ENCODE results near the gene DIP2B. TPM values are rescaled to one million over a fixed set of nuclear protein-coding genes. Genes with fewer than 3 reads are reported as not detected.

Gene DIP2B
- total and polyA plus RNA-seq, 2 donors (not counting 1 experiment from before 2014, with no cell fraction given): 12.6 to 21.0 TPM

- Histone ChIP-seq H3K4me1 (ENCODE audit: control insufficient read depth, extremely low read depth, insufficient read depth, low read length) (no peaks in the 10 kb centered on the region), H3K36me3 (ENCODE audit: control insufficient read depth, insufficient read depth, low read length) (no peaks in the 10 kb centered on the region), H3K9me3 (ENCODE audit: control insufficient read depth, insufficient read depth, low read depth, low read length) (no peaks in the 10 kb centered on the region), H2AFZ (ENCODE audit: low read length) (no peak overlapping the region), H3K27me3 (ENCODE audit: control insufficient read depth, insufficient read depth, low read length) (no peaks in the 10 kb centered on the region), H3K79me2 (ENCODE audit: control insufficient read depth, insufficient read depth, low read length) (peaks cover 2% of the 10 kb centered on the region), H3K9ac (ENCODE audit: insufficient read depth, low read length) (no peak overlapping the region), H4K20me1 (ENCODE audit: control insufficient read depth, extremely low read depth, insufficient read depth, low read length) (no peaks in the 10 kb centered on the region), H3K4me2 (ENCODE audit: extremely low read depth, insufficient read depth, low read length) (no peak overlapping the region), H3K4me3 (replicated peaks in 1 of 4; ENCODE audit: control extremely low read depth in 1 of 4, insufficient read depth in 1 of 4, low read depth in 3 of 4, low read length in 4 of 4) (no peak overlapping the region), H3K27ac (ENCODE audit: insufficient read depth, low read length) (no peak overlapping the region)
- no peak for TF ChIP-seq EZH2 (IDR thresholded peaks at IDR 0.05; ENCODE audit: low read length, missing control alignments)
- TF ChIP-seq CTCF (conservative IDR thresholded peaks at IDR 0.05 in 1 of 2, IDR thresholded peaks at IDR 0.05 in 1 of 2; ENCODE audit: low read depth in 1 of 2, low read length in 2 of 2): no peak
- DNase-seq (ENCODE audit: low read depth in 2 of 2): no peak
Observed at GRCh38 chr12:50523772-50524171, 19.0 kb downstream of the DIP2B start.

GRCh38 chr12:50524621-50525020 lies 19.8 kb downstream of the DIP2B start:
- no peak overlapping the region for H3K27ac ChIP-seq (ENCODE audit: insufficient read depth, low read length)
- no peaks in the 10 kb centered on the region for H3K9me3 ChIP-seq (ENCODE audit: control insufficient read depth, insufficient read depth, low read depth, low read length)
- H3K27me3 ChIP-seq (ENCODE audit: control insufficient read depth, insufficient read depth, low read length): no peaks in the 10 kb centered on the region
- no peak for DNase-seq (ENCODE audit: low read depth in 2 of 2)
- TF ChIP-seq CTCF (conservative IDR thresholded peaks at IDR 0.05 in 1 of 2, IDR thresholded peaks at IDR 0.05 in 1 of 2; ENCODE audit: low read depth in 1 of 2, low read length in 2 of 2) (no peak), EZH2 (IDR thresholded peaks at IDR 0.05; ENCODE audit: low read length, missing control alignments) (no peak)
- H3K9ac ChIP-seq (ENCODE audit: insufficient read depth, low read length): no peak overlapping the region
- H2AFZ ChIP-seq (ENCODE audit: low read length): no peak overlapping the region
- no peaks in the 10 kb centered on the region for H3K4me1 ChIP-seq (ENCODE audit: control insufficient read depth, extremely low read depth, insufficient read depth, low read length)
- H3K4me2 ChIP-seq (ENCODE audit: extremely low read depth, insufficient read depth, low read length): no peak overlapping the region
- H3K79me2 ChIP-seq (ENCODE audit: control insufficient read depth, insufficient read depth, low read length): peaks cover 2% of the 10 kb centered on the region
- H3K36me3 ChIP-seq (ENCODE audit: control insufficient read depth, insufficient read depth, low read length): no peaks in the 10 kb centered on the region
- no peak overlapping the region for H3K4me3 ChIP-seq (replicated peaks in 1 of 4; ENCODE audit: control extremely low read depth in 1 of 4, insufficient read depth in 1 of 4, low read depth in 3 of 4, low read length in 4 of 4)
- H4K20me1 ChIP-seq (ENCODE audit: control insufficient read depth, extremely low read depth, insufficient read depth, low read length): no peaks in the 10 kb centered on the region

- H3K79me2 ChIP-seq (ENCODE audit: control insufficient read depth, insufficient read depth, low read length): peaks cover 2% of the 10 kb centered on the region
- H4K20me1 ChIP-seq (ENCODE audit: control insufficient read depth, extremely low read depth, insufficient read depth, low read length): no peaks in the 10 kb centered on the region
- TF ChIP-seq CTCF (conservative IDR thresholded peaks at IDR 0.05 in 1 of 2, IDR thresholded peaks at IDR 0.05 in 1 of 2; ENCODE audit: low read depth in 1 of 2, low read length in 2 of 2): no peak
- TF ChIP-seq EZH2 (IDR thresholded peaks at IDR 0.05; ENCODE audit: low read length, missing control alignments): no peak
- DNase-seq (ENCODE audit: low read depth in 2 of 2): no peak
- no peaks in the 10 kb centered on the region for H3K27me3 ChIP-seq (ENCODE audit: control insufficient read depth, insufficient read depth, low read length)
- no peaks in the 10 kb centered on the region for H3K4me1 ChIP-seq (ENCODE audit: control insufficient read depth, extremely low read depth, insufficient read depth, low read length)
- no peaks in the 10 kb centered on the region for H3K9me3 ChIP-seq (ENCODE audit: control insufficient read depth, insufficient read depth, low read depth, low read length)
- H3K27ac ChIP-seq (ENCODE audit: insufficient read depth, low read length): no peak overlapping the region
- H2AFZ ChIP-seq (ENCODE audit: low read length): no peak overlapping the region
- H3K9ac ChIP-seq (ENCODE audit: insufficient read depth, low read length): no peak overlapping the region
- no peaks in the 10 kb centered on the region for H3K36me3 ChIP-seq (ENCODE audit: control insufficient read depth, insufficient read depth, low read length)
- no peak overlapping the region for H3K4me3 ChIP-seq (replicated peaks in 1 of 4; ENCODE audit: control extremely low read depth in 1 of 4, insufficient read depth in 1 of 4, low read depth in 3 of 4, low read length in 4 of 4)
- H3K4me2 ChIP-seq (ENCODE audit: extremely low read depth, insufficient read depth, low read length): no peak overlapping the region
Observed at GRCh38 chr12:50525422-50525821, 20.6 kb downstream of the DIP2B start.
